Mucosa of descending colon (tissue), 3 donors: ENCODE measurements around the gene PEPD. TPM values are rescaled to one million over a fixed set of nuclear protein-coding genes. Genes with fewer than 3 reads are reported as not detected.
A peak's percentile ranks its signal among the peaks of the same experiment; 100 is the strongest.

Source experiments
- ATAC-seq: fragments of 200-7000 bp; cut with Tn5 transposase; one replicate; pipeline ENCODE4 v1.9.1; 2020; ENCODE audit warnings: mild to moderate bottlenecking, moderate library complexity
- DNase-seq, 3 donors: peaks; one replicate each; pipeline ENCODE4 v3.0.0-alpha.2; 2020
- H3K36me3 ChIP-seq: fragments of 200-600 bp; one replicate; pipeline ENCODE4 v1.8.0; 2021; ENCODE audit warnings: low read depth, mild to moderate bottlenecking
- H3K4me1 ChIP-seq: fragments of 200-600 bp; one replicate; pipeline ENCODE4 v1.8.0; 2021; ENCODE audit warnings: low read depth, mild to moderate bottlenecking
- H3K4me3 ChIP-seq: fragments of 200-600 bp; one replicate; pipeline ENCODE4 v1.8.0; 2021; ENCODE audit warnings: mild to moderate bottlenecking
- H3K9me3 ChIP-seq: fragments of 200-600 bp; one replicate; pipeline ENCODE4 v1.8.0; 2021; ENCODE audit warnings: mild to moderate bottlenecking
- CTCF ChIP-seq: fragments of 200-600 bp; IDR thresholded peaks from one replicate; pipeline ENCODE4 v1.8.0; 2022; ENCODE audit warnings: antibody characterized with exemption, mild to moderate bottlenecking
- intact Hi-C, 2 donors: fragments of 100-400 bp; cut with DNase I in 1 of 2; cut with micrococcal nuclease in 1 of 2; formaldehyde crosslinking; loops; one replicate each; pipeline versions ENCODE4 v1.11.0 to v1.11.1; 2022; cut with DNase I, micrococcal nuclease
- total RNA-seq, 3 donors: library from RNA; stranded (reverse); fragmentation: NEBNext Ultra II Directional in 2 of 3; extraction: Animal tissue kit (Norgen Biotek cat#: 25700) in 2 of 3; gene quantifications; one replicate each; pipeline versions ENCODE4 v1.2.1 to v1.2.4, GENCODE V29; 2021 to 2023
- donor health status: DM: no; HTN: no; CAD: no; lungs with moderate emphysema.
- donor health status: DM: no; HTN: no; CAD: no.
- donor health status: DM: no; HTN: yes; CAD: no.

Gene PEPD
- total RNA-seq, 3 donors from 2014 or later = 40.4 to 91.5 (median 79.1) TPM

DNA sequence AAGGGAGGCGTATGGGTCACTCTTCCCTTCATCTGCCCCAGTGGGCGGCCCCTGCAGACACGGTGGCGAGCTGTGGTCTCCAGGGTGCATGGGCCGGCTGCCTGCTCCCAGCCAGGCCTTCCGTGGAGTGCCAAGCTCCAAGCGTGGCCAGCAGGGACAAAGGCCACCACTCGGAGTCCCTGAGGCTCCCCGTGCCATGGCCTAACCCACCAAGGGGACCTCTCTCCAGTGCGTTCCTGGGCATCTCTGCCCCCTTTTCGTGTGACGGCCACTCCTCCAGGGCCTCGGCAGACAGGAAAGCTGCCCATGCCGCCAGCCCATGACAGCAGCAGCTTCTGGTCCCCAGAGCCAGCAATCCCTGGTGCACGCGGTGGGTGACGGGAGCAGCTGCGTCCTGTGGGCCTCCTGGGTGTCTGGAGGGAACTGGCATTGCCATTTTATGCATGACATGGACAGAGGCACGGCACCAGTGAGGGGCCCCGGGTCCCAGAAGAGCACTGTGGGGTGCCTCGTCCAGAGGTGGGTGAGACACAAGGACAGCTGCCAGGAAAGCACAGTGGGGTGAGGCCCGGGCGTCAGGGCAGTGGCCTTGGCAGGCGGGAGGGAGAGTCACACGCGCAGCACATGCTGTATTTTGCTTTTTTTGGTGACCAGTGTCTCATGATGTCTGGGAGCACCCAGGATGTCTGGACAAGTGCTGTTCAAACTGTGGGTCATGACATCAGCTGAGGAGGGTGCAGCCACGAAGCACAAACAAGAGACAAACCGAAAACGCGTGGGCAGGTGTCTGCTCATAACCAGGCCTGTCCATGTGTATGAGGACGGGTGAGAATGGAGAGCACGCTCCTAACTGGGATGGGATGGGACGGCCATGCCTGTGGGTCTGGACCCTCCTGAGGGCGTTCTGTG, 115.8 kb downstream of the PEPD start:
- TF ChIP-seq CTCF = no peak
- ATAC-seq (no peak), DNase-seq (peak in 2 of 3 donors; percentile 26 to 47)
- Histone ChIP-seq H3K4me3 (no peak overlapping the region), H3K36me3 (no peaks in the 10 kb centered on the region), H3K4me1 (no peaks in the 10 kb centered on the region), H3K9me3 (no peaks in the 10 kb centered on the region)
- intact Hi-C loops = loop anchor here in 1 of 2 donors (5.0 kb wide), 1 partner anchor 164 kb away; no protein-coding TSS in a partner anchor

DNA sequence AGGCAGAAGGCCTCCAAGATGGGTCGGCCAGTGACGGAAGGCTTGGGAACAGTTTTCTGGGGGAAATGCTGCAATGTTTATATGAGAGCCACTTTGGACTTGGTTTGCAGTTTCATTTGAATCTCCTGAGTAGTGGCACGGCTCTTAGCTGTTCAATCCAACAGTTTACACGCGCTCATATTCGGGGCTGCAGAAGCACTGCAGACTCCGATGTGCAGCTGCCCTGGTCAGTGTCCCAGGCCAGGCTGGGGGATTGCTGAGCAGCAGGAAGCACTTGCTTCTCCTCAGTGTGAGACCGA, 116.4 kb downstream of the PEPD start:
- Histone ChIP-seq H3K4me1 (no peaks in the 10 kb centered on the region), H3K4me3 (no peak overlapping the region), H3K36me3 (no peaks in the 10 kb centered on the region), H3K9me3 (no peaks in the 10 kb centered on the region)
- TF ChIP-seq CTCF = no peak
- ATAC-seq (no peak), DNase-seq (no peak)
- intact Hi-C loops = loop anchor here in 1 of 2 donors (5.0 kb wide), 1 partner anchor 163 kb away; no protein-coding TSS in a partner anchor

DNA sequence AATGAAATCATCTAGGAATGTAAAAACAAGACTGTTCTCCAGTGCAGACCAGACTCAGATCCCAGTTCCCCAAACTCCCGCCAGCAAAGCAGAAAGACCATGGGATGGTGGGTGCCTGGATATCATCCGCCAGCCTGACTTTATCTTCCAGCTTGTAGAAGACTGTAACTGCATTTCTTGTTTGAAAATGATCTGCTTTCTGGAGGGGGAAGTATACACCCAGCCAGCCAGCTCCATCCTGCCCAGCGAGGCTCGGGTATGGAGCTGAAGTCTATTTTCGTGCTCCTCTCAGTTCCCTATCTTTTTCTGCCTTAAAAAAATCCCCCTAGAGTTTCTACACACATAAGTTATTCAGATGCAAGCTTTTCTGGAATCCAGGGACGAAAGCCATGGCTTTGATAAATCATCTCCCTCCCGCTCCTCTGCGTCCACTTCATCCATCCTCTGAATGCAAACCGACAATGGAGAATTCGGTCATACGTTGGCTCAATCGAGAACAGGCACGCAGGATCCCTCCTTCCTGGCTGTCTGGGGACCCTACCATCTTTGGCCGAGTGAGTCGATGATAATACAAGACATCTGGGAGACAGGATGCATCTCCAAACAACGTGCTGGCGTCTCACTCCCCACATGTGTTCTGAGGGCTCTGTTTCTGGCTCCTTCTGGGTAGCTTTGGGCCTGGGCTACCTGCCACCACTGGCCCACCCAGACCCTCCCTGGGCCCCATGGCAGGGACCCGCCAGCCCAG, 116.9 kb downstream of the PEPD start:
- Histone ChIP-seq H3K9me3 (no peaks in the 10 kb centered on the region), H3K4me1 (no peaks in the 10 kb centered on the region), H3K36me3 (no peaks in the 10 kb centered on the region), H3K4me3 (no peak overlapping the region)
- intact Hi-C loops = loop anchor here (5.0 kb wide), 1 partner anchor 162 kb away; no protein-coding TSS in a partner anchor
- ATAC-seq = no peak
- peak in 2 of 3 donors; percentile 21 to 56 for DNase-seq
- no peak for TF ChIP-seq CTCF

GRCh38 chr19:33403973-33404304, 117.7 kb downstream of the PEPD start:
- DNase-seq (peak in 1 of 3 donors; percentile 12), ATAC-seq (no peak)
- H3K9me3 ChIP-seq = no peaks in the 10 kb centered on the region
- H3K36me3 ChIP-seq = no peaks in the 10 kb centered on the region
- H3K4me3 ChIP-seq = no peak overlapping the region
- no peaks in the 10 kb centered on the region for H3K4me1 ChIP-seq
- TF ChIP-seq CTCF = no peak
- intact Hi-C loops = loop anchor here in 1 of 2 donors (5.0 kb wide), 1 partner anchor 162 kb away; no protein-coding TSS in a partner anchor

DNA sequence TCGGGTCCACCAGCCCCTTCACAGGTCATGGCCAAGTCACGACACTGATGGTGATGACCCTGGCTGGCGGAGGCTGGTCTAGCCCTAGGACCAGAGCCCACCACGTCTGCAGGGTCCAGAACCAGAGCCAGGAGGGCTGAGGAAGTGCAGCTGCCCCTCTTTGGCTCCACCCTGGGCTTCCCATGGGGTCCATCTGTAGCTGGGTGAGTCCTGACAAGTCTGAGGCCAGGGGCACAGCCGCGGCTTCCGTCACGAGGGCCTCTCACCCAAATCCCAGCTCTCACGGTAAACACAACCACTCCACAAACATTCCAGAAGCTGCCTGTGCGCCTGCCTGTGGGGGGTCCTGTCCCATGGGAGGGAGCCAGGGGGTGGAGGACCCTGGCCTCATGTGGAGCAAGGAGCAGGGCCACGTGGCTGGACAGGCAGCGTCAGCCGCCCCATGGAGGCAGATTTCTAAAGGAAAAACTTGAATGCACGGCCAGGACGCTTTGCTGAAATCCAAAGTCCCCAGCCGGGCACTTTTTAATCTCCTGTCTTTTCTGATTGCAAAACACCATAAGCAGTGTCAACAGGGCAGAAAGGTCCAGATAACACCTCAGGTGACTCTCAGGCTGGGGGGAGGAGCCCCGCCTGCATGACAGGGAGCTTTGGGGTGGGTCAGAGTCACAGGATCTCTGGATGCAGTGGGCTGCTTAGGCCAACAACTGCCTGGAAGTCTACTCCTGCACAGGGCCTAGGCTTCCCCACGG, 118.2 kb downstream of the PEPD start:
- no peak overlapping the region for H3K4me3 ChIP-seq
- intact Hi-C loops = loop anchor here in 1 of 2 donors (5.0 kb wide), 1 partner anchor 161 kb away; no protein-coding TSS in a partner anchor
- H3K36me3 ChIP-seq = no peaks in the 10 kb centered on the region
- ATAC-seq (peak; percentile 42), DNase-seq (peak in 2 of 3 donors; percentile 52 to 55)
- H3K4me1 ChIP-seq = no peaks in the 10 kb centered on the region
- no peaks in the 10 kb centered on the region for H3K9me3 ChIP-seq
- TF ChIP-seq CTCF = no peak
